IMR-90 (cell line): ENCODE data around the gene RFX2. TPM values are rescaled to one million over a fixed set of nuclear protein-coding genes. Genes with fewer than 3 reads are reported as not detected.
A peak's percentile ranks its signal among the peaks of the same experiment; 100 is the strongest.

ENCODE experiments used
- ATAC-seq: fragments of 200-7000 bp; cut with Tn5 transposase; 2 replicates; pipeline ENCODE4 v1.9.1; 2020; ENCODE audit warnings: low read depth, mild to moderate bottlenecking, moderate library complexity
- BruUV-seq: library from RNA; stranded (reverse); fragments of 400-500 nt; replicated peaks from 2 replicates; lab custom pipeline; 2021; lab: Mats Ljungman, UMichigan
- CTCF ChIA-PET: fragments of 300-600 bp; formaldehyde crosslinking; extraction: SDS; loops from one replicate; lab custom pipeline; 2021; ENCODE audit warnings: antibody characterized with exemption; lab: Yijun Ruan, JAX
- POLR2A ChIA-PET: fragments of 300-600 bp; sonication (Branson Sonifier 250); formaldehyde crosslinking; loops from one replicate; lab custom pipeline; 2022; ENCODE audit warnings: antibody characterized with exemption; ENCODE audit not compliant: unreplicated experiment; lab: Charles Lee
- DNase-seq: peaks from one replicate; pipeline ENCODE4 v3.0.0; 2013
- H2AFZ ChIP-seq: replicated peaks from 2 replicates; pipeline ENCODE3; 2013; ENCODE audit warnings: low read length, mild to moderate bottlenecking; ENCODE audit not compliant: poor library complexity
- H2AK5ac ChIP-seq: 2 replicates; pipeline ENCODE4 v1.6.1; 2013; ENCODE audit warnings: low read depth, low read length, inconsistent platforms
- H2AK9ac ChIP-seq: replicated peaks from 2 replicates; pipeline ENCODE3; 2013; ENCODE audit warnings: mild to moderate bottlenecking, low read depth, low read length, moderate library complexity; ENCODE audit not compliant: poor library complexity
- H2BK120ac ChIP-seq: 2 replicates; pipeline ENCODE4 v1.6.1; 2013; ENCODE audit warnings: low read depth, low read length, inconsistent platforms
- H2BK15ac ChIP-seq: 3 replicates; pipeline ENCODE4 v1.6.1; 2013; ENCODE audit warnings: low read depth, low read length, inconsistent platforms
- H2BK20ac ChIP-seq: 2 replicates; pipeline ENCODE4 v1.6.1; 2013; ENCODE audit warnings: low read depth, mild to moderate bottlenecking, inconsistent platforms, low read length, moderate library complexity
- H2BK5ac ChIP-seq: 2 replicates; pipeline ENCODE4 v1.6.1; 2013; ENCODE audit warnings: mild to moderate bottlenecking, low read depth, low read length, inconsistent platforms; ENCODE audit not compliant: poor library complexity, severe bottlenecking
- H3K14ac ChIP-seq: replicated peaks from 2 replicates; pipeline ENCODE4 v1.6.1; 2013; ENCODE audit warnings: low read depth, low read length, inconsistent platforms
- H3K18ac ChIP-seq: 2 replicates; pipeline ENCODE4 v1.6.1; 2013; ENCODE audit warnings: low read depth, low read length, control low read depth
- H3K23ac ChIP-seq: 2 replicates; pipeline ENCODE4 v1.6.1; 2013; ENCODE audit warnings: low read depth, low read length, inconsistent platforms
- H3K27ac ChIP-seq: 2 replicates; pipeline ENCODE4 v1.5.1; 2013; ENCODE audit warnings: mild to moderate bottlenecking, control low read depth, low read length; ENCODE audit not compliant: insufficient read depth
- H3K27me3 ChIP-seq: 2 replicates; pipeline ENCODE4 v1.6.1; 2013; ENCODE audit warnings: low read length; ENCODE audit not compliant: control insufficient read depth, insufficient read depth
- H3K36me3 ChIP-seq: 2 replicates; pipeline ENCODE4 v1.6.1; 2013; ENCODE audit warnings: low read length, mixed read lengths; ENCODE audit not compliant: control insufficient read depth, insufficient read depth
- H3K4ac ChIP-seq: 2 replicates; pipeline ENCODE4 v1.6.1; 2013; ENCODE audit warnings: low read depth, low read length, inconsistent platforms
- H3K4me1 ChIP-seq: 2 replicates; pipeline ENCODE4 v1.6.1; 2013; ENCODE audit warnings: low read length, mixed read lengths; ENCODE audit not compliant: control insufficient read depth, insufficient read depth
- H3K4me2 ChIP-seq: 2 replicates; pipeline ENCODE4 v1.6.1; 2013; ENCODE audit warnings: low read depth, mild to moderate bottlenecking, control low read depth, low read length, moderate library complexity
- H3K4me3 ChIP-seq: 2 replicates; pipeline ENCODE4 v1.5.1; 2013; ENCODE audit warnings: low read depth, mild to moderate bottlenecking, control low read depth, low read length, moderate library complexity; ENCODE audit not compliant: insufficient read depth
- H3K56ac ChIP-seq: 2 replicates; pipeline ENCODE4 v1.6.1; 2013; ENCODE audit warnings: low read length, inconsistent platforms; ENCODE audit not compliant: insufficient read depth; ENCODE audit errors: extremely low read depth
- H3K79me1 ChIP-seq, 2 experiments: 2 replicates each; pipeline ENCODE4 v1.6.1; 2013; ENCODE audit warnings: low read length in 2 of 2, inconsistent platforms in 1 of 2, low read depth in 1 of 2
- H3K9ac ChIP-seq: 2 replicates; pipeline ENCODE4 v1.6.1; 2013; ENCODE audit warnings: low read depth, low read length, control low read depth
- H3K9me1 ChIP-seq: 2 replicates; pipeline ENCODE4 v1.6.1; 2013; ENCODE audit warnings: low read length, inconsistent platforms; ENCODE audit not compliant: insufficient read depth
- H3K9me3 ChIP-seq: 2 replicates; pipeline ENCODE4 v1.6.1; 2013; ENCODE audit warnings: low read length; ENCODE audit not compliant: control insufficient read depth, insufficient read depth
- H4K20me1 ChIP-seq: 2 replicates; pipeline ENCODE4 v1.6.1; 2013; ENCODE audit warnings: low read length, inconsistent platforms; ENCODE audit not compliant: insufficient read depth
- H4K5ac ChIP-seq: 2 replicates; pipeline ENCODE4 v1.6.1; 2013; ENCODE audit warnings: mild to moderate bottlenecking, low read depth, low read length, control low read depth
- H4K8ac ChIP-seq, 2 experiments: 2 replicates each; pipeline ENCODE4 v1.6.1; 2013; ENCODE audit warnings: low read depth in 2 of 2, low read length in 2 of 2, control low read depth in 1 of 2, inconsistent platforms in 1 of 2
- H4K91ac ChIP-seq: 2 replicates; pipeline ENCODE4 v1.6.1; 2013; ENCODE audit warnings: low read depth, low read length, inconsistent platforms; ENCODE audit not compliant: insufficient read depth
- CEBPB ChIP-seq: IDR thresholded peaks from 2 replicates; pipeline ENCODE4 v1.6.1; 2012; ENCODE audit warnings: low read depth, low read length, improper control_type of control experiment
- CHD1 ChIP-seq: IDR thresholded peaks from 2 replicates; pipeline ENCODE4 v1.6.1; 2012; ENCODE audit warnings: low read depth, low read length, improper control_type of control experiment
- CTCF ChIP-seq: conservative IDR thresholded peaks from 2 replicates; pipeline ENCODE4 v1.5.1; 2012; ENCODE audit warnings: mild to moderate bottlenecking, low read depth, low read length, improper control_type of control experiment
- ELK1 ChIP-seq: fragments of 150-350 bp; IDR thresholded peaks from 2 replicates; pipeline ENCODE4 v1.6.1; 2016; ENCODE audit warnings: low read depth, mild to moderate bottlenecking, low read length, moderate library complexity, borderline replicate concordance
- FOS ChIP-seq: fragments of 150-350 bp; IDR thresholded peaks from 2 replicates; pipeline ENCODE4 v1.6.1; 2016; ENCODE audit warnings: low read depth, low read length
- MAFK ChIP-seq: IDR thresholded peaks from 2 replicates; pipeline ENCODE4 v1.6.1; 2012; ENCODE audit warnings: low read depth, low read length, improper control_type of control experiment
- MAZ ChIP-seq: IDR thresholded peaks from 2 replicates; pipeline ENCODE4 v1.6.1; 2012; ENCODE audit warnings: low read depth, mild to moderate bottlenecking, low read length, improper control_type of control experiment, moderate library complexity, borderline replicate concordance
- MXI1 ChIP-seq: IDR thresholded peaks from 2 replicates; pipeline ENCODE4 v1.6.1; 2012; ENCODE audit warnings: low read depth, mild to moderate bottlenecking, low read length, moderate library complexity, borderline replicate concordance
- RAD21 ChIP-seq: IDR thresholded peaks from 2 replicates; pipeline ENCODE4 v1.6.1; 2012; ENCODE audit warnings: low read length, improper control_type of control experiment
- RCOR1 ChIP-seq: IDR thresholded peaks from 2 replicates; pipeline ENCODE4 v1.6.1; 2012; ENCODE audit warnings: mild to moderate bottlenecking, low read length, improper control_type of control experiment; ENCODE audit not compliant: insufficient replicate concordance
- RFX5 ChIP-seq: IDR thresholded peaks from 2 replicates; pipeline ENCODE4 v1.8.0; 2012; ENCODE audit warnings: low read depth, mild to moderate bottlenecking, low read length, moderate library complexity
- WGBS, 2 experiments: methylation state at CpG; one replicate each; pipeline versions ENCODE4 v1.1.5 to v1.1.7; 2013; ENCODE audit warnings: missing lambda C conversion rate in 2 of 2; ENCODE audit not compliant: insufficient read length in 1 of 2; ENCODE audit errors: extremely low coverage in 2 of 2; 5-methylcytosine and 5-hydroxymethylcytosine counted together
- dilution Hi-C: fragments of 300-500 bp; cut with HindIII; formaldehyde crosslinking; loops from one replicate; pipeline ENCODE4 v1.14.3; 2018; ENCODE audit warnings: low sequenced_read_pairs; ENCODE audit not compliant: unreplicated experiment
- in situ Hi-C: fragments of 300-500 bp; cut with MboI; formaldehyde crosslinking; loops from 3 replicates; pipeline ENCODE4 v1.14.3; 2019; ENCODE audit warnings: low sequenced_read_pairs, inconsistent platforms, mixed read lengths
- intact Hi-C: fragments of 100-400 bp; cut with micrococcal nuclease; formaldehyde crosslinking; loops from 2 replicates; pipeline ENCODE4 v1.10.0; 2022
- polyA plus RNA-seq, 3 experiments: library from polyadenylated mRNA; depleted of rRNA; stranded (reverse); fragments of >200 nt; gene quantifications; 2 replicates each; pipeline ENCODE4 v1.2.3, GENCODE V29; 2012; ENCODE audit warnings: low replicate concordance in 1 of 3
- total RNA-seq: library from RNA; depleted of rRNA; stranded (reverse); fragments of >200 nt; gene quantifications from 2 replicates; pipeline ENCODE4 v1.2.3, GENCODE V29; 2012
- TF ChIP-seq, protein P1 (sequence below): fragments of 150-350 bp; IDR thresholded peaks from 2 replicates; pipeline ENCODE4 v1.6.1; 2017; ENCODE audit warnings: mild to moderate bottlenecking, antibody characterized with exemption, low read length, low read depth

RFX2 gene
- total and polyA plus RNA-seq, 2 of the 4 experiments (the other 2 are of a cell fraction): 2.2 to 4.9 TPM

- Histone ChIP-seq H3K27me3 (no peaks in the 10 kb centered on the region), H4K8ac (peak overlapping the region; percentile 13 to 29; a peak in 2 of 4 replicates), H2AFZ (peak overlapping the region; percentile 33), H2AK5ac (peak overlapping the region; percentile 50), H3K4me3 (no peak overlapping the region), H3K9me1 (peaks cover 16% of the 10 kb centered on the region), H3K9me3 (no peaks in the 10 kb centered on the region), H3K23ac (0 out of 2 replicates have a peak overlapping the region, but pooled peaks have one; percentile 4), H4K20me1 (no peaks in the 10 kb centered on the region), H3K79me1 (peaks cover 0 to 23% of the 10 kb centered on the region in 2 experiments; a peak in 3 of 4 replicates), H3K4me1 (peaks cover 16% of the 10 kb centered on the region), H2BK120ac (peak overlapping the region; percentile 69), H3K4ac (peak overlapping the region; percentile 67), H2BK5ac (peak overlapping the region; percentile 16), H3K36me3 (no peaks in the 10 kb centered on the region), H2BK15ac (peak overlapping the region; percentile 57; the same call in 2 of the 3 replicates), H2AK9ac (no peak overlapping the region), H4K5ac (peak overlapping the region; percentile 19; the same call in 1 of the 2 replicates), H3K4me2 (no peak overlapping the region), H3K9ac (no peak overlapping the region), H3K56ac (no peak overlapping the region), H4K91ac (peak overlapping the region; percentile 45), H3K18ac (peak overlapping the region; percentile 21; the same call in 1 of the 2 replicates), H3K27ac (peak overlapping the region; percentile 20; the same call in 1 of the 2 replicates), H3K14ac (peak overlapping the region; percentile 69), H2BK20ac (peak overlapping the region; percentile 68; the same call in 1 of the 2 replicates)
- POLR2A ChIA-PET: interaction anchor here (0.6 kb wide), 1 partner anchor 348 kb away, joined by 5 read pairs; no protein-coding TSS in a partner anchor
- intact Hi-C loops (loop anchor here (2.0 kb wide), 1 partner anchor 67 kb away; no protein-coding TSS in a partner anchor), dilution Hi-C loops (no loop called here), in situ Hi-C loops (loop anchor here (5.0 kb wide), 1 partner anchor 59 kb away; no protein-coding TSS in a partner anchor)
- BruUV-seq: no TSS peak
- WGBS, 2 experiments: 59% methylated on average over 2 of the region's 14 CpGs; no CpG with 5 or more reads in 1 of the 2 experiments
- ATAC-seq (no peak), DNase-seq (no peak)
- CTCF ChIA-PET: interaction anchor here (1.2 kb wide), 1 partner anchor 9 kb away, joined by 6 read pairs; no protein-coding TSS in a partner anchor
- TF ChIP-seq RFX5 (no peak), ELK1 (no peak), MXI1 (no peak), CEBPB (no peak), RAD21 (no peak), FOS (no peak), MAFK (no peak), RCOR1 (no peak), CHD1 (no peak), MAZ (no peak), CTCF (no peak)
- TF ChIP-seq, protein P1, sequence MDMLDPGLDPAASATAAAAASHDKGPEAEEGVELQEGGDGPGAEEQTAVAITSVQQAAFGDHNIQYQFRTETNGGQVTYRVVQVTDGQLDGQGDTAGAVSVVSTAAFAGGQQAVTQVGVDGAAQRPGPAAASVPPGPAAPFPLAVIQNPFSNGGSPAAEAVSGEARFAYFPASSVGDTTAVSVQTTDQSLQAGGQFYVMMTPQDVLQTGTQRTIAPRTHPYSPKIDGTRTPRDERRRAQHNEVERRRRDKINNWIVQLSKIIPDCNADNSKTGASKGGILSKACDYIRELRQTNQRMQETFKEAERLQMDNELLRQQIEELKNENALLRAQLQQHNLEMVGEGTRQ: no peak
Observed at GRCh38 chr19:6057651-6058517, 52.4 kb downstream of the RFX2 start.
